HG03064 (cell line): ENCODE measurements around the gene NIPSNAP3A.
A peak's percentile ranks its signal among the peaks of the same experiment; 100 is the strongest.
"Not testable (repeated sequence)": the region's sequence is repeated elsewhere in the genome, so short reads cannot be mapped to it uniquely, and the experiment has no call there.

Experiments
- ATAC-seq: cut with Tn5 transposase; IDR thresholded peaks from one replicate; pipeline ENCODE4 v1.9.1; 2021; ENCODE audit warnings: low read depth; ENCODE audit not compliant: unreplicated experiment

The NIPSNAP3A gene

DNA sequence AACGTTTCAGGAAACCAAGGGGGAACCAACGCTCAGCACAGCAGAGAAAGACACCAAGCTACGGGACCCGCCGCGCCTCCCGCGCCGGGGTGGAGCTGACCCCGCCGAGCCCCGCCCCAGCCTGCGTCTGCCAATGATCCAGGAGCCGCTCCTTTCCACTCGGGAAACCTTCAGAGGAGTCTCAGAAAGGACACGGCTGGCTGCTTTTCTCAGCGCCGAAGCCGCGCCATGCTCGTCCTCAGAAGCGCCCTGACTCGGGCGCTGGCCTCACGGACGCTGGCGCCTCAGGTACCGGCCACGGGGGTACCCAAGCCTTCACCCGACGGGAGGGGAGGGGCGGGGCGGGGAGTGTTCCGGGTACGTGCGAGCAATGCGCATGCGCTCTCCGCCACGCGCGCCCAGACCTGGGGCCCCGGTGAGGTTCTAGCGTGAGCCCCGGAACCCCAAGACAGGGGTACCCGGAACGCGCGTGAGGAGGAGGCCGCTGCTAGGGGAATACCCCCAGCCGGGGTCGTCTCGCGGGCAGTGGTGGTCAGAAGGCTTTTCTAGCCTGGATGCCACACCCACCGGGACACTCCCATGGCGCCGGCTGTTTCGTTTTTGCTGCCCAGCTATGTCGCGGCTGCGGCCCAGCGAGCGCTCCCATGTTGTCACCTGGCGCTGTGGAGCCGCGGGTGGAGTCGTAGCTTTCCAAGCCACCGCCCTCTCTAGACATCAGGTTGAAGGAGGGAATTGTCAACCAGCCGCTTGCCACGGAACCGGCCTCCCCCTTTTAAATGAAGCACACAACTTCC, at the start of gene NIPSNAP3A:
TSS of gene NIPSNAP3A (plus strand) at position 119 of the 794 bp plus-strand sequence. CDS start at position 229, 110 bp downstream.
- ATAC-seq, result peak; percentile 88

DNA sequence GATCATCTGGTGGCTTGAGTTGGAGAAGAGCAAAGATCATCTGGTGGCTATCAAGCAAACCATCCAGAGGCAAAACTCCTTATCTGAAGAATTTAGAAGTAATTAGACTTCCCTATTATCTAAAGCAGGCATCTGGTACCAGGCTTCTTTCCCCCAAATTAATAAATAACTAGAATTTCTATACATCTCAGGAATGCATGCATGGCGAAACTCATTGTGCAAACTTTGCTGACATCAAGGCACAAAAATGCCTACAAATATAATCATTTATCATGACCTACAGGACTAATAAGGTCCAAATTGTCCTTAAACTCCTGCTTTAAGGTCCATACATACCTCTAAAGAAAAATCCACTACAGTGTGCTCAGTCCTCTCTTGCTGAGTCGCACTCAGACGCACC, 47.2 kb upstream of the NIPSNAP3A start:
- ATAC-seq, result no peak

DNA sequence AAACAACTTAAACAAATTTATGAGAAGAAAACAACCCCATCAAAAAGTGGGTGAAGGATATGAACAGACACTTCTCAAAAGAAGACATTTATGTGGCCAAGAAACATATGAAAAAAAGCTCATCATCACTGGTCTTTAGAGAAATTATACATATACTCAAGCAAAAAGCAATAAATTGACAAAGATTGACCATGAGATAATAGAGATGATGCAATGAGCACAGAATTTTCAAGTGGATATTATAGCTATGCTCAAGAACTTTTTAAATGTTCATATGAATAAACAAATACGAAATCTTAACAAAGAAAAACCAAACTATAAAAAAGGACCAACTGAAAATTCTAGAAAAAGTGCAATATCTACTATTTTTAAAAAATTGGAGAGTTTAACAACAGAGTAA, 38.7 kb upstream of the NIPSNAP3A start:
- not testable (repeated sequence) for ATAC-seq

DNA sequence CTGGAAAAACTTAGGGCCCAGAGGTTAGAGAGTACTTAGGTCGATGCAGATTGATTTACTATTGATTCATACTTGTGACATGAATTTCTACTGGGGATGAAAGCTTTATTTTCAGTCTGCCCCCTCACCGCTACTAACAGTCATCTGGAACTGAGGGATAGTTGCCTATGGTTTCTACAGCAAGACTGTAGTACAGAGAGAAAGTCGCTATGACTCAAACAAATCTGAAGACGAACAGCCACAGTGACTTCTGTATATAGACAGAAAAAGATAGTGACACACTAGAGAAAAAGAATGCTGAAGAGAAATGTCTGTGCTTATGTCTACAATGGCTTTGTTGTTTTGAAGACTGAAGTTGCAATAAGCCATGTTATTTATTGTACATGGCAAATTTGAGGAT, 35.9 kb upstream of the NIPSNAP3A start:
- ATAC-seq, result no peak

- ATAC-seq, result no peak
These were observed 22.5 kb upstream of the NIPSNAP3A start for GRCh38 chr9:104725014-104725413.

DNA sequence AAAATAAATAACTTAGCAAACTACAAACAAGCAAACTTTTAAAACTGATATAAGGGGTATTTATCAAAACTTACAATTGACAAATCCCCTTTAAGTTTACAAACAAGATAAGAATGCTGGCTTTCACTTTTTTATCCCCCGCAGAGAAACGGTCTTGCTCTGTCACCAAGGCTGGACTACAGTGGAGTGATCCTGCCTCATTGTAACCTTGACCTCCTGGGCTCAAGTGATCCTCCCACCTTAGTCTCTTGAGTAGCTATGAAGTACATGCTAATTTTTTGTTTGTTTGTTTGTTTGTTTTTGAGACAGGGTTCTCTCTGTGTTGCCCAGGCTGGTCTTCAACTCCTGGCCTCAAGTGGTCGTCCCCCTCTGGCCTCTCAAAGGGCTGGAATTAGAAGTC, 9.0 kb upstream of the NIPSNAP3A start:
- no peak for ATAC-seq

DNA sequence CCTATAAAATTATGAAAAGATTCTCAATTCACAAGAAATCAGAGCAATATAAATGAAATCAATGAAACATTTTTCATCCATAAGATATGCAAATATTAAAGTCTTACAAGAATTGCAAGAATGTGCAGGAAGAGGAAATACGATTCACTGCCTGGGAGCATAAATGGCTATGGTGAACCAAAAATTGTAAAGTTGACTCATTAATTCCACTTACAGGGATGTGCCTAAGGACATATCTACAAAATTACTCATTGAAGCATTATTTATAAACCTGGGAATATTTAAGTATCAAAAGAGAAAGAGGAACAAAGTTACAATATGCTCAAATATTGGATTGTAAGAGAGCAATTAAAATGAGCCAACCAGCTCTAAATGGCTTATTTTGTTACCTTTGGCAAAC, 6.9 kb upstream of the NIPSNAP3A start:
- ATAC-seq, result no peak

DNA sequence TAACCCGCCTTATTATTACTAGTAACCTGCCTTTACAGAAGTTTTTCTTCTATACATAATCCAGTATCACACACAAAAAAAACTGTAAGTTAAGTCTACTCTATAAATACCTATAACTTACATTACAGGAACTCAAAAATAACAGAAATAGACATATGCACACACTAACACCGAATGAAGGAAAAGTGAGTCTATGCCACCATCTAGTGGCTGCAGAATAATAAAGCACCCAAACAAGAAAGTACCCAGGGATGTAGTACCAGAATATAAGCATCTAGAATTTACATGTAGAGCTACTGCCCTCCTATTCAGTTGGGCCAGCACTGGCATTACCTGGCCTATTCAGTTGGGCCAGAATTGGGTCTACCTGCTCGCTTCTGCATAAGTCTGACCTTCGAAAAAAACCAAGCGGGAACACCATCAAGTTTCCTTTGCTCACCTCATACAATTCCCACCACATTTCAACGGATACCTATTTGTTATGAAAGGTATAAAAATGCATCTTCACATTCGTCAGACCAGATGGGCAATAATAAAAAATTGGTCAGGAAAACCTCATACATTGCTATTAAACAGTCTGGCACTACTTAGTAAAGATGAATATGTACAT, 4.0 kb upstream of the NIPSNAP3A start:
- no peak for ATAC-seq

GRCh38 chr9:104745852-104746251, 1.6 kb upstream of the NIPSNAP3A start:
- no peak for ATAC-seq

- no peak for ATAC-seq
These were observed 1.2 kb upstream of the NIPSNAP3A start for GRCh38 chr9:104746285-104746684.

- ATAC-seq, result no peak
These were observed 685 bp upstream of the NIPSNAP3A start for GRCh38 chr9:104746798-104747197.

- peak; percentile 23 for ATAC-seq
These were observed 278 bp upstream of the NIPSNAP3A start for GRCh38 chr9:104747245-104747564.

DNA sequence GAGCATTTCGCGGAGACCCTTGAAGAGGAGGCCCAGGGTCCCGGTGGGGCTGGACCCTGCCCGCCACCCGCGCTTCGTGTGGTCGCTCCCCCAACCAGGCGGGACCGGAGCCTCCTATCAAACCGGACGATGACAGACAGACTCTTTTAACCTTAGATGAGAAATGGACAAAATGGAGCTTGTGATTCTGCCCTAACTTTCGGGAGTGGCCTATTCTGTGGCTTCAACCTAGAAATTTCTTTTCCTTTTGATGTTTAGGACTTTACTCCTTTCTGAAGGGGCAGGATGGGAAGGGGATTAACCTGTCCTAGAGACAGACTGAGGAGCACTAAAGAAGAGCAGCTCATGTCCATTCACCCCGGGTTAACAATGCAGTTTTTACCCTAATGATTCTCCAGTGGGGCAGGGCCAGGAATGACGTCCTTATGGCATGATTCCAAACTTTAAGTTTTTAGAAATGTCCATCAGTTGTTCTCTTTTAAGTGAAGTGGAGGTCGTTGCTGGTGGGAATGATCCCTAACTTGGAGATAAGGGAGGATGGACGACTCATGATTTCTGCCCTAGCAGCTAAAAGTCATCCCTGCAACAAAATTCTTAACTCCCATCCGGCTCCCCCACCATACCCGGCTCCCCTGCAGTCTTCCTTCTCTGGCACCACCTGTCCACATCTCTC, 1.0 kb downstream of the NIPSNAP3A start:
- ATAC-seq, result peak; percentile 4

GRCh38 chr9:104750185-104750767, 2.8 kb downstream of the NIPSNAP3A start:
- ATAC-seq, result peak; percentile 25

DNA sequence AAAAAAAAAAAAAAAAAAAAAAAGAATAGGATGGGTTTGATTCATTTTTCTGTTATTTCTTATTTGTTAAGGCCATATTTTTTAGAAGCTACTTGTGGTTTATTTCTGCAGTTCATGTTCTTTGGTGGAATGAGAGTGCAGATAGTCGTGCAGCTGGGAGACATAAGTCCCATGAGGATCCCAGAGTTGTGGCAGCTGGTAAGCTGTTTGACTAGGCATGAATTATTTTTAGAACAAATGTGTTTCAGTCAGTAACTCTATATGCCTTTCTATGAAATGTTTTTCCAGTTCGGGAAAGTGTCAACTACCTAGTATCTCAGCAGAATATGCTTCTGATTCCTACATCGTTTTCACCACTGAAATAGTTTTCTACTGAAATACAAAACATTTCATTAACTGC, 11.5 kb downstream of the NIPSNAP3A start:
- ATAC-seq, result no peak

DNA sequence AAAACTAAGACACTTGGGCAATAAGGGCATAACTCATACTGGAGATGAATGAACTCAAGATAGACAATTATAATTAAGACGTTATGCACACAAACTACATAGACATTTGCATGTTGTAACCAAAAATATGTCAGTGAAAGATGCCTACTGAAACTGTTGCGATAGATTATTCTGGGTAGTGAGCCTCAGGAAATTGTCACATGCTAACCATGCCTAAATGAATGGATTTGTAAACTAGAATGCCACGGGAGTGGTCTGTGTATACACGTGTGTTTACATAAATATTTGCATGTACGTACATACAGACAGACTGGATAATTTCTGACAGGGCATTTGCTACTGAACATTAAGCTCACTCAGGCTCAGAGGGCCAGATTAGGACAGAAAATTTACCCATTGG, 17.7 kb downstream of the NIPSNAP3A start:
- no peak for ATAC-seq

DNA sequence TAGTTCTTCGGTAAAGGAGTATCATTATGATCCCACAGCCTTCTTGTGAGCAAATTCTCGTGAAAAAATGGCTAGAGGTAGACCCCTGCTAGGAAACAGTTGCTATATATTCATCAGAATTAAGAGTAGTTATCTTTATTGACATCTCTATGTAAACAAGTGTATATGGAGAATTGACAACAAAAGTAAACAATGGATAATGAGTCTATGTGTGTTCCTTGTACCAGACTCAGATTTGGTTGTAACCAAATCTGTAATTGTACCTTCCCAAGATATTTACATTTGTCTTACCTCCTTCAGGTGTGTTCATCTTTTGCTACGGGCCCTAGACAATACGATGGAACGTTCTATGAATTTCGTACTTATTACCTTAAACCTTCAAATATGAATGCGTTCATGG, 18.5 kb downstream of the NIPSNAP3A start:
- no peak for ATAC-seq

DNA sequence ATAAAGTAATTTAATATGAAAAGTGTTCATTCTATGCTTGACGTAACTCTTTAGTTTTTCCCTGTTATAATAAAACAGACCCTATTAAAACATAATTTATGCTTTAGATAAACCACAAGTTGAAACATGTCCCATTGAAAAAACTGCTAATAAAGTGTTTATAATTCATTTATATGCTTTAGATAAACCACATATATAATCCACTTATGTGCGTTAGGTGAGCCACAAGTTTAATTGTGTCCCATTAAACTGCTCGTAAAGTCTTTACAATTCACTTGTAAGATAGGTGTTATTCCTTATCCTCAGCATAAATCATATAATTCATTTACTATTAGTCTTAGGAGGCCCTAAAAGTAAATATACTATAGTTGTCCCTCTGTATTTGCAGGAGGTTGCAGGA, 20.0 kb downstream of the NIPSNAP3A start:
- ATAC-seq, result no peak

- not testable (repeated sequence) for ATAC-seq
These were observed 21.5 kb downstream of the NIPSNAP3A start for GRCh38 chr9:104769029-104769428.

- ATAC-seq, result no peak
These were observed 22.2 kb downstream of the NIPSNAP3A start for GRCh38 chr9:104769655-104770054.

DNA sequence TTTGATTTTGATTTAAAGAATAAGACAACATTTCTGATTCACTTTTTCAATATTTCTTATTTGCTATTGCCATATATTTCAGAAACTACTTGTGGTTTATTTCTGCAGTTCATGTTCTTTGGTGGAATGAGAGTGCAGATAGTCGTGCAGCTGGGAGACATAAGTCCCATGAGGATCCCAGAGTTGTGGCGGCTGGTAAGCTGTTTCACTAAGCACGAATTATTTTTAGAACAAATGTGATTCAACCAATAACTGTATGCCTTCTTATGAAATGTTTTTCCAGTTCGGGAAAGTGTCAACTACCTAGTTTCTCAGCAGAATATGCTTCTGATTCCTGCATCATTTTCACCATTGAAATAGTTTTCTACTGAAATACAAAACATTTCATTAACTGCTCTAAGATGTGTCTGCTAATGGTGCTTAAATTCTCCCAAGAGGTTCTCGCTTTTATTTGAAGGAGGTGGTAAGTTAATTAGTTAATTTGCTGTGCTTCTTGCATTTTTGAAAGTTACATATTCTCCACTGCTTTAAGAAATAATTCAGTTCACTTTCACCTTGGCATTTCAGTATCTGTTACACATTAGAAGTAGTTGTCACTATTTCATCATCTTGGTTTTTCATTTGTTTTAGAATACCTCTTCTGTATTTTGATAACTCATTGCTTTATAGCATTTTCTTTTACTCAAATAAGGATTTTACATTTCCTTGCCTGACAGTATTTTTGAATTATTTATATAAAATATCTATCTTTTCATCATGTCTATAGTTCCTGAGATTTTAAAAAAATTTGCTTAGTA, 25.4 kb downstream of the NIPSNAP3A start:
- ATAC-seq, result peak; percentile 47
